Measurements from ENCODE around the gene TRAPPC2.
A peak's percentile ranks its signal among the peaks of the same experiment; 100 is the strongest.
"Not testable (repeated sequence)": the region's sequence is repeated elsewhere in the genome, so short reads cannot be mapped to it uniquely, and the experiment has no call there.

The TRAPPC2 gene

DNA sequence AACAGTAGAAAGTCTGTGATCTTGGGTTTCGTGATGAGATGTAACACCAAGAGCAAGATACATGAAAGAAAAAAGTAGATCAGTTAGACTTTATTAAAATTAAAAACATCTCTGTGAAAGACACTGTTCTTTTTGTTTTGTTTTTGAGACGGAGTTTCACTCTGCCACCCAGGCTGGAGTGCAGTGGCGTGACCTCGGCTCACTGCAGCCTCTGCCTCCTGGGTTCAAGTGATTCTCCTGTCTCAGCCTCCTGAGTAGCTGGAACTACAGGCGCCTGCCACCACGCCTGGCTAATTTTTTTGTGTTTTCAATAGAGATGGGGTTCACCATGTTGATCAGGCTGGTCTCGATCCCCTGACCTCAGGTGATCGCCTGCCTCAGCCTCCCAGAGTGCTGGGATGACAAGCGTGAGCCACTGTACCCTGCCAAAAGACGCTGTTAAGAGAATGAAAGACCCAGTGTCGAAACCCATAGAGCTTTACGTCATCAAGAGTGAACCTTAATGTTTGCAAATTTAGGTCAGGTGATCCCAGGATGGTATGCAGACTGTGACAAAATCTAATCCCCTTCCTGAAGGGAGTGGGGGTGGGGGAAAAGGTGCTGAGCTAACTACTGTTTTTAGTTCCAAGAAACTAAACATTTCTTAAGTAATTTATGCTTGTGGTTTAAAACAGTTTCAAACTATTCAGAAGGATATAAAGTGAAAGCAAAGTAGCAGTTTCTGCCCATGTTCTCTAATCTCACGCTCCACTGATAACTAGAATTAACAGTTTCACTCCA is 8.2 kb upstream of the TRAPPC2 start:
- DNase-seq, result peak; percentile 15 to 37

DNA sequence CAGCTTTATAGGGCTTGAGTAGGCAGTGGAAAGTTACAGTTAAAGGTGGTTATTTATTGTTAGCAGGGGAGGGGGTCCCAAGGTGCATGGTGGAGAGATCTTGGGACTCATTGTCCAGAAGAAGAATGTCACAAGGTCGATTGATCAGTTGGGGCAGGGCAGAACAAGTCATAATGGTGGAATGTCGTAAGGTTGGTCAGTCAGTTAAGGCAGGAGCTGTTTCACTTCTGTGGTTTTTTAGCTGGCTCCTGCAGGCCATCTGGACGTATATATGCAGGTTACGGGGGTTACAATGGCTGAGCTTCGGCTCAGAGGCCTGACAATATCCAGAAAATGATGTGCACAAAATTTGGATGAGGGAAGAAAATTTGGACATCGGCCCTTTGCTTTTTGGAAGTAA is 7.3 kb upstream of the TRAPPC2 start:
- DNase-seq, result no peak

DNA sequence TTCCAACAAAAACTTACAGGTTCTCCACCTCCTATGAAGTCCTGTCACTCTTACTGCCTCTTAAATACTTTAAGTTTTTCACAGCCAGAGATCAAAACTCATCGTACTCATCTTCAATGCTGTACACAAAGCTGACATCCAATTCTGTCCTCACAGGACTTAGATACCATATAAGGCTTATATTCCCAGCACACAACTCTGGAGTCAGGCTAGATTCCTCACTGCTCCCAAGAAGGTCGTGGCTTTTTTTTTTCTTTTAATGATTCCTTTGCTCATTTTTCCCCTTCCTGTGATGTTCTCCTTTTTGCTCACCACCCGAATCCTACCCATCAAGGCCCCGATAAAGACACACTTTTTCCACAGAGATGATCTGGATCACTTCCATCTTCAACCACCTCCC is 914 bp downstream of the TRAPPC2 start:
- no peak for DNase-seq

DNA sequence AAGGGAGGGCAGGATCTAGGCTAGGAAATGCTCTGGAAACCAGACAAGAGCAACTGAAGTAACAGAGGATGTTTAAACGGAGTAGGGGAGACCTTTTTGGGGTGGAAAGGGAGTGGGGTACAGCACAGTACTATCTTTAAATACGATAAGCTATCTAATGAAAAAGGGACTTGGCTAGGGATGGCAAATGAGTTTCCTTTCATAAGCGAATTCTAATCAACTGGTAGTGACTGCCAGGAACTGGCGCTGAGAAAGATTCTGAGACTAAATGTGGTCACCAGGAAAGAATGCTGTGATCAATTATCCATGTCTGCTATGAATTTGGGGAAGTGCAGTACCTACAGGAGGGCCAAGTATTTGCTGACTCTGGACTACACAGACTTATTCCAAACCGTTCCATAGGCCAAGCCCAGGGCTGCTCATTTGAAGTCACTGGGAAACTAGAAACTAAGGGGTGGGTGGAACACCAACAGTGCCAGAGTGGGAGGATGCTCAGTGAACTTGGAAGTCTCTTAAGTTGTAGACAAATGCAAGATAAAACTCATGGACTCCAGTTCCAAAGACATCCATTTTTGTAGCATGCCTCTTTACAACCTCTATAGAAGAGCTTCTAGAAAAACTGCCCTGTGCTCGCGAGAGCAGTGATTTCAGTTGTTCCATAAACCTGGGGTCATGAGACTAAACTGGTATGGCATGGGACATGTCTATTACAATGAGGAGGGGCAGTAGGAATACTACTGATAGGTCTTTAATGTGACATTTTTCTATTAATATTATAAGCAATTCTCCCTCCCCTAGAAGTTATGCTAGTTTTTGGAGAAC is 2.0 kb downstream of the TRAPPC2 start:
- no peak for DNase-seq

DNA sequence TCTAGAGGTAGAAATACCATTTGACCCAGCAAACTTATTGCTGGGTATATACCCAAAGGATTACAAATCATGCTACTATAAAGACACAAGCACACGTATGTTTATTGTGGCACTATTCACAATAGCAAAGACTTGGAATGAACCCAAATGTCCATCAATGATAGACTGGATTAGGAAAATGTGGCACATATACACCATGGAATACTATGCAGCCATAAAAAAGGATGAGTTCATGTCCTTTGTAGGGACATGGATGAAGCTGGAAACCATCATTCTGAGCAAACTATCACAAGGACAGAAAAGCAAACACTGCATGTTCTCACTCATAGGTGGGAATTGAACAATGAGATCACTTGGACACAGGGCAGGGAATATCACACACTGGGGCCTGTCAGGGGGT is 3.9 kb downstream of the TRAPPC2 start:
- DNase-seq, result not testable (repeated sequence)

DNA sequence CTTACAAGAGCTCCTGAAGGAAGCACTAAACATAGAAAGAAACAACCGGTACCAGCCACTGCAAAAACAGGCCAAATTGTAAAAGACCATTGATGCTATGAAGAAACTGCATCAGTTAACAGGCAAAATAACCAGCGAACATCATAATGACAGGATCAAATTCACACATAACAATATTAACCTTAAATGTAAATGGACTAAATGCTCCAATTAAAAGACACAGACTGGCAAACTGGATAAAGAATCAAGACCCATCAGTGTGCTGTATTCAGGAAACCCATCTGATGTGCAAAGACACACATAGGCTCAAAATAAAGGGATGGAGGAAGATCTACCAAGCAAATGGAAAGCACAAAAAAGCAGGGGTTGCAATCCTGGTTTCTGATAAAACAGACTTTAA is 7.8 kb downstream of the TRAPPC2 start:
- DNase-seq, result not testable (repeated sequence)

DNA sequence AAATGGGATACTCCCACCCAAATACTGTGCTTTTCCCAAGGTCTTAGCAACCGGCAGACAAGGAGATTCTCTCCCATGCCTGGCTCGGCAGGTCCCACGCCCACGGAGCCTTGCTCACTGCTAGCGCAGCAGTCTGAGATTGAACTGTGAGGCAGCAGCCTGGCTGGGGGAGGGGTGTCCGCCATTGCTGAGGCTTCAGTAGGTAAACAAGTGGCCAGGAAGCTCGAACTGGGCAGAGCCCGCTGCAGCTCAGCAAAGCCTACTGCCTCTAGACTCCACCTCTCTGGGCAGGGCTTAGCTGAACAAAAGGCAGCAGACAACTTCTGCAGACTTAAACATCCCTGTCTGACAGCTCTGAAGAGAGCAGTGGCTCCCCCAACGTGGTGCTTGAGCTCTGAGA is 9.5 kb downstream of the TRAPPC2 start:
- peak in 1 of 2 experiments; percentile 31 for DNase-seq

DNA sequence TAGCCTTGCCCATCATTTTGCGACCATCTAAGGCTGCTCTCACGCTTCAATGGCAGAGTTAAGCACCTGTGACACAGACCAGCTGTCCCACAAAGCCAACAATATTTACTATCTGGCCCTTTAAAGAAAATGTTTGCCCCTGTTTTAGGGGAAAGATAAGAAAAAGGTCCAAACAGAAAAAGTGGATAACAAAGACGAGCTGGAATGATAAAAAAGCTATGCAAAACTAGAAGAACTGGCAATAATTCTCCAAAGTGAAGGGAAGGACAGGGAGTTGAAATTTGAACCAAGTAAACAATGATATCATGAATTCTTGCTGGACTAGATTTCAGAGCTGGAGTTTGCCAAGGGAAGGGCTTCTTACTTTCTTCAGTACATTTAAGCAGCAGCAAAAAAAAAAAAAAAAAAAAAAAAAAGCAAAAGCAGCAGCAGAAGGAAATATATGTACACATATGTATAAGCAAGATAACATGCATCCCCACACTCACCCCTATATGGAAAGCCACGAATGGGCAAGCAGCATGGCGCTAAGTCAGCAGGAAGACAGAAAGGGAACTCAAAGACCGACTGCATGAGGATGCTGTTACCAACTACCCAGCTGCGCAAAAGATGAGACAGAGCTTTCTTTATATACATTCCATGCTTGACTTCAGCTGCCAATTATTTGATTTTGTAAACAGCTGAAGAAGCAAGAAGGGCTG is 12.5 kb downstream of the TRAPPC2 start:
- no peak for DNase-seq

DNA sequence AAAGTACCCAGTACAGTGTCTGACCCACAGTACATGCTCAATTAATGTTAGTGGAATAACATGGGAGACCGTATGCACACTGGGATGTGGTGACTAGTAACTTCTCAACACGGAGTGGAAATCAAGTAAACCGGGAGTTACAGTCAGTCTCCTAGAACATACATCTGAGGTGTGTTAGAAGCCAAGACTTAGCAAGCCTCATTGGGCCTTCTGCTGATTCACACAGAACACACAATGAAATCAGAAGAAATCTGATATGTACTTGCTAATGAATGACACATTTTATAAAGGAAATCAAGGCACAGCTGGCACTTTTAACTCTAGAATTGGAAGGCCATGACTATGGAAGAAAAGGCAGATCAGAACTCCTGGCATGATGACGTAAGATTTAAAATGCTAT is 13.0 kb downstream of the TRAPPC2 start:
- DNase-seq, result no peak

DNA sequence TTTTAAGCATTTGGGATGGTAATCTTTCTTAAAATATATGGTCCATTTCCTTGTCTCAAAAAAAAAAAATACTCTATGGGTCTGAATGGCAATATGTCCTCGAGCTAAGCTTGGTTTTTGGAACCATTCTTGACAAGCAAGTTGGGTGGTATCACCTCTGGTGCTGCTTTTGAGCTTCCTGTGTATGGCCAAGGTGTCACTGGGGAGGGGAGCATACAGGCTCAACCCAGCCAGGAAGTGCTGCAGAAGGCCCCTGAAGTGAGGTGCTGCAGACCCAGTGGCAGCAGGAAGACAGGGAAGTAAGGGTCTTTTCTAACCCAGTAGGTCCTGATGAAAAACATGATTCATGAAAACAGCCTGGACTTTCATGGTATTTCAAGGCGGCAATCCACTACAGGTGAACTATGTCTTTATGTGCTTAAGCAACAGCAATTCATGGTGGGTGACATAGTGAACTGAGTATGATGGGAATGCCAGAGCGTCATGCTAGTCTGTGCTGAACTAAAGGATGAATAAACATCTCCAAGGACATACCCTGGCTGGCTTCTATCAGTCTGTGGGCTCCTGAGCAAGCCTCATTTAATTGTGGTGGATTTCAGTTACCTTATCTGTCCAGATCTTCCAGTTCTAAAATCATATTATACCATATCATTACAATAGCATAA is 15.1 kb downstream of the TRAPPC2 start:
- DNase-seq, result no peak

DNA sequence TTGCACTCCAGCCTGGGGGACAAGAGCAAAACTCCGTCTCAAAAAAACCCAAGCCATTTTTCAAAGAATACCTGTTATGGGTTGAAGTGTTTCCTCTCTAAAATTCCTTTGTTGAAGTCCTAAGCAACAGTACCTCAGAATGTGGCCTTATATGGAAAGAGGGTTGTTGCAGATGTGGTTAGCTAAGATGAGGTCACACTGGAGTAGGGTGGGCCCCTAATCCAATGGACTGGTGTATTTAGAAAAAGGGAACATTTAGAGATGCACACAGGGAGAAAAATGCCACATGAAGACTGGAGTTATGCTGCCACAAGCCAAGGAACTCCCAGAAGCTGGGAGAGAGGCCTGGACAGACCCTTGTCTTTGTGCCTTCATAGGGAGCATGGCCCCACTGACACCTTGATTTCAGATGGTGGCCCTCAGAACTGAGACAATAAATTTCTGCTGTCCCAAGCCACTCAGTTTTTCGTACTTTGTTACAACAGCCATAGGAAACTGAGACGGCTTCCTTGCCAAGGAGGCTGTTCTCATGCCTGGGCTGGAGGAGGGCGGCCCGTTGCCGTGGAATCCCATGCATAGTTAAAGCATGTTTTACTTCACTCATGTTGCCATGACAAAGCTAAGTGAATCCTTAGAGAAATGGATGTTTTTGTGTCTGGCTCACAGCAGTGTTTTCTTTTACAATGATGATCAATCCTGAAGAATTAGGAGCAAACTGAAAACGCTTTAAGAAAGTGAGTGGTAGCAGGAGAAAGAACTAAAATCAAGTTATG is 16.5 kb downstream of the TRAPPC2 start:
- DNase-seq, result no peak

DNA sequence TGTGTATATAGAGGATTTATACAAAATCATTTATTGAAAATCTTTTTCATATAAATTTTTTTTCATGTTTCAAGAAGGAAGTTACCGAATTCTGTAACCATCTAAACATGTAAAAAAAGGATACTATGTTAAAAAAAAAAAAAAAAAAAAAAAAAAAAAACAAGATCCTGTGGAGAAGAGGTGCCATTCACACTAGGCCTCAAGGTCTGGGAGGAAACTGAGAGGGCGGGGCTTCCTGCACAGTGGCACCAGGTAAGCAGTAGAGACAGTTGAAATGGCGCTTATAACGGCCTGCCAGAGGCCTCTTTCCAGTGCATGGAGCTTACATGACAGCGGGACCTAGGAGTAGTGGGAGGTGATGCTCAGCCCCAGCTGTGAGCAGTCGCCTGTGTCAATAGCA is 17.5 kb downstream of the TRAPPC2 start:
- peak in 1 of 2 experiments; percentile 5 for DNase-seq

DNA sequence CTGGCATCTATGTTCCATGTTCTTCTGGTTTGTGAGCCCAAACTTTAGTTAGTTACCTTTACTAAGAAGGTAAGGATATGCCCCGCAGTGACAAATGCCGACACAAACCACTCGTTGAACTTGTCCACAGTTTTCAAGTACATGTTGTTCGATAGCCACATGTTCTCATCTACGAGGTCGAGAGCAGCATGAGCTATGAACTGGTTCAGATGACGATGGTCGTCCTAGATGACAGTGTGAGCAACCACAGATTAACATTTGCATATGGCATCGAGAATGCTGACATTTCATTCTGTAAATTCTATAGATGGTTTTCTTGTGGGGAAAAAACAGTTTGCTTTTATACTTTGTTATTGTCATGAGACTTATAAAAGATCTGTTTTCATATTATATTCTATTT is 18.0 kb downstream of the TRAPPC2 start:
- DNase-seq, result no peak

DNA sequence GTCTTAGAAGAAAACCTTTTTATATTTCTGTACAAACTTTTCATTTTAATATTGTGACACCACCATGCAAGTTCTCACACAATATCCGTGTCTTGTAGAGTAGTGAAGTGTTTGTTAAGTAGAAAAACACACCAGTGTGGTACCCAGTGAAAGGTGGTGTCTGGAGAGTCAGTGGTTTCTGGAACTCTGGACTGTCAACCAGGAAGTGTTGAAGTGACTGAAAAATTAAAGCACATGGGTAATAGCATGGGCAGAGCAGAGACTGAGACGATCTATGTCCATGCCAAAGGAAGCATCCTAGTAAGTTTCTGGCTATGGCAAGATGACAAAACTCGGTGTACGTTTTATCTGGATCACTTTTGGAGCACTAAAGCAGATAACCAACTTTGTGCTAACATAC is 23.3 kb downstream of the TRAPPC2 start:
- no peak for DNase-seq

DNA sequence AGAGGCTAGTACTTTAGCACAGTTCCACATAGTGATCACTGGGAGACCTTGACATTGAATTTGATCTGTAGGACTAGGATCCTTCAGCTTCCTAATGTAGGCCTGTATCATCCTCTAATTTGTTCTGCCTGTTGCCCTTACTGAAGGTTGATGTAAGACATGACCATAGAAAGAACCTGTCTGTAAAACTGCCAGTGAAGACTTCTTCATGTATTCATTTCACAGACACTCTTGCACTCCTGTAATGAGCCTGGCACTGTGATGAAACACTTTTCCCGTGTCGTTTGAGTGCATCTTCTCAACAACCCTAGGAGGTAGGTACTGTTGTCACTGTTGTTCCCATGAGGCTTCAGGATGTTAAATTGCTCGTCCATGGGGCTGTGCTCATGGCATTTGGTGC is 30.8 kb downstream of the TRAPPC2 start:
- DNase-seq, result no peak

DNA sequence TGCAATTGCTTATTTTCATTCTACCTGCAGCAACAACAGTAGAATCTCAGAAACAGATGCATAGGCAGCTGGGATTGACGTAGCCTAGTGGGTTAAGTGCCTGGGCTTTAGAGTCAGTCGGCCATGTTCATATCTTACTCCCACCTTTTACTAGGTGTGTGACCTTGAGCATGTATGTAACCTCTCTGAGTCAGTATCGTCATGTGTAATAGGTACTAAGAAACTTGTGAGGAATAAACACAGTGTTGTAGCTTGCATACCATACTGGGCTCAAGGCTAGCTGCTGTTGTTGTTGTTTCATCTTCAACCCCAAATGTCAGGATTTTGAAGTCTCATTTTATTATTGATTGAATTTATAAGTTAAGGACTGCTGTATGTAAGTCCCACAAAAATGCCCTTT is 31.3 kb downstream of the TRAPPC2 start:
- no peak for DNase-seq

DNA sequence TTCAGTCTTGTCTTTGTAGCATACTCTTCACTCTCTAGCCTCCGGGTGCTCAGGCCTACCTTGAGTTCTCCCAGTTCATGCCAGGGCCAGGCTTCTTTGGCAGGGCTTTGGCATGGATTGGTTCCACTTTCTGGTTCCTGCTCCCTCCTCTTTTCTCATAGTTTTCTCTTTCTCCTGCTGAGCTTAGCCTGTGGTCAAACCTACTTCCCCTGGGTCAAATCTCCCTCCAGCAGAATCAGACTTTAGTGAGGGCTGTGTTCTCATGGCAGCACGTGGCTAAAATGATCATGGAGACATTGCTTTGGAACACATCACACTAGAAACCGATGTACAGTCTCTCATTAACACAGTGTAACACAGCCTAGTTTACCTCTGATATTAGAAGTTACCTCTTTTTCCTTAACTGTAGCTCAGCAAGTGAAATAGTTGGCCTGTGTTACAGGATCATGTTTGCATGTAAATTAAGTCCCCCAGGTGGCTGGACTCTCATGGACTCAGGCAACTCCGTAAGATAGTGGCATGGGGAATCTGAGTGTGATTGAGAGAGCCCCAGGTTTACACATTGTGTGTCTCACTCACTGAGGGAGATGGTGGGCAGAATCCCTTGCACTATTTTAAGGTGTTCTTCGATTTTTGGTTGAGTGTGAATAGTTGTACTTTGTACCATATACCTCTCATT is 32.2 kb downstream of the TRAPPC2 start:
- no peak for DNase-seq

DNA sequence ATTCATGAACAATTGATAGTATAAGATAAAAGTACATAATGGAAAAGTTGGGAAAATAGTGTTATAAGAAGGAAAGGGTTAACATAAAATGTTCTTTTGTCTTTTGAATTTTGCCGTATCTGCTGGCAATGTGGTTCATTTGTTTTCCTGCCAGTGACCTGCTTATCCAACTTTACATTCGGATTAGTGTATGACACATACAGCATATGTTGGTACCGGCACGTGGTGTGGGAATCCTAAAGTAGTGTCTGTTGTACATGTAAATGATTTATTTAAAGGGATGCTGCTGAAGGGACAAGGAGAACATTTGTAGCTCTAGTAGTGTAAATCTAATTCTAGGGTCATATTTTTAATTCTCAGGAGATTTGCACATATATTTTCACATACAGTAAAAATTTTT is 34.0 kb downstream of the TRAPPC2 start:
- DNase-seq, result no peak

DNA sequence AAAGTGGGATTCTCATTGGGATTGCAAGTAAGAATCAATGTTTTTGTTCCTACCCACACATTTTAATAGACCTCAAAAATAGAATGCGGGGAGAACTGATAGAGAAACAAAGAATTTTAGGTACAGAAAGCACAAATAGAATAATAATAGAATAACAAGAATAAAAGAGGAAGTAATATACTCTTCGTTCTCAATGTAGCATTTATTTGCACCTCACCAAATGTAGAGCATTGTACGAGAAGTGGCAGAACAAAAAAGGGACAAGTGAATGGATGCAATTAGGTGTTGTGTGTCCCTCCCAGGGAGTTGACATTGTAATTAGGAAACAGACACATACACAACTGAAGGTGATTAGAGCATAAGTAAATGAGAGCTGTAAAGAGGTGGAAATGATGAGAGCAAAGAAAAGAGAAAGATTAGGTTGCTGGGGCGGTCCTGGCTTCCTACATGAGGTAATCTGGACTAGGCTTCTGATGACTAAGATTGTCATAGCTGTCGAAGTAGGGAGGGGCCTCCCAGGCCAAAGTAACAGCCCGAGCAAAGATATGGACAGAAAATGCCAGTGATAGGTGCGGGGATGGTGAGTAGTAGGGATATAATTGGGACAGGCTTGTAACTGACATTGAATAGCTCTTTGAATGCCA is 35.1 kb downstream of the TRAPPC2 start:
- no peak for DNase-seq

DNA sequence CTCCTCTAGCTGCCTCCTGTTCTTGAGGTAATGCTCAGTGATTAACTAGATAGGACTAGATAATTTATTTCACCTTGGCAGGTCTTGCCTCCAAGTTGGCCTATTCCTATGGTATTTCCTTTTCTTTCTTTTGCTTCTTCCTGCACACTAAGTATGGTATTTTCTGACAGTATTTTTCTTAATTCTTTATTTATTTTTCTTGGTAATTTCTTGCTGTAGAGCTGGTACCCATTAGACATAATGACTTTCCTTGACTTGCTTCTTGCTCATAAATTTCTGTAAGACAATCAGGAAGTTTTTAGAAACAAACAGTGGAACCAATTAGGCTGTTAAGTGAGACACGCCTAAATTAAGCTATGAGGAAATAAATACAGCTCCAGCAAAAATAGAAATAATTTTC is 36.0 kb downstream of the TRAPPC2 start:
- DNase-seq, result no peak

DNA sequence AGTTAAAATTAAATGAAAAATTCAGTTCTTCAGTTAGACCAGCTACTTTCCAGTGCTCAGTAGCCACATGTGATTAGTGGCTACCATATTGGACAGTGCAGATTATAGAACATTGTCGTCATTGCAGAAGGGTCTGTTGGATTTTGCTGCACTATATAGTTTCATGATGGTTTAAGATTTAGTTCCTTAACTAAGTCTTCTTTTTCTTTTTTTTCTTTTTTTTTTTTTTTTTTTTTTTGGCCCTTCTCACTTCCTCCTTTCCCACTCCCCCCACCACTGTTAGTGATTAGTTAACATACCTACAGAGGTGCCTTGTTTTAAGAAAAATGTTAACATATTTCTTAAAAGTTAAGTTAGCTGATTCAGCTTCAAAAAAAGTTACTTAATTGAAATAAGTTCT is 36.4 kb downstream of the TRAPPC2 start:
- no peak for DNase-seq
